Neuron (in vitro differentiated cells): ENCODE data around the gene TRIM2.

Experiments
- H2AFZ ChIP-seq: one replicate; pipeline ENCODE4 v1.6.1; 2013; ENCODE audit warnings: low read depth, mild to moderate bottlenecking, inconsistent platforms, low read length, moderate library complexity
- H3K27me3 ChIP-seq: one replicate; pipeline ENCODE4 v1.6.1; 2013; ENCODE audit warnings: low read length; ENCODE audit not compliant: insufficient read depth
- H3K36me3 ChIP-seq: one replicate; pipeline ENCODE4 v1.6.1; 2013; ENCODE audit warnings: low read length; ENCODE audit not compliant: insufficient read depth
- H3K4me1 ChIP-seq: one replicate; pipeline ENCODE4 v1.6.1; 2013; ENCODE audit warnings: low read length; ENCODE audit not compliant: insufficient read depth
- H3K4me3 ChIP-seq: 2 replicates; pipeline ENCODE4 v1.5.1; 2013; ENCODE audit warnings: mild to moderate bottlenecking, low read length, moderate library complexity
- H3K9me3 ChIP-seq: one replicate; pipeline ENCODE4 v1.6.1; 2013; ENCODE audit warnings: low read length

The TRIM2 gene

DNA sequence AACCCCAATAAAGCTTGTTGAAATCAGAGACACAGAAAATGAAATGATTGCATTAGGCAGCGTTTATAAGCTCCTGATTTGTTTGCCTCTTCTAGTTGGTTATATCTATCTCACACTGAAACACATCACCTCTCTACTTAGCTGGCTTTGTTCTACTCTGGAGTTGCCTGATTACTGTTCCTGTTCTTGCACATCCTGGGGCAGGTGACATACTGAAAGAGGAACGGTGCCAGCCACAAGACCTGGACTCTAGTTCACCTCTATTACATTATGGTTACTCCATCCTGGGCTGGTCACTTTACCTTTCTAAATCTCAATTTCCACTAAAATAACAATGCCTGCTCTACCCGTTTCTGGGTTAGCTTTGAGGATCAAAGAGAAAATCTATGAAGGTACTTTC, 47.9 kb downstream of the TRIM2 start:
- Histone ChIP-seq H3K4me3 (no peak overlapping the region), H3K4me1 (peaks cover 54% of the 10 kb centered on the region), H2AFZ (no peak overlapping the region), H3K36me3 (peaks cover 16% of the 10 kb centered on the region), H3K9me3 (no peaks in the 10 kb centered on the region), H3K27me3 (no peaks in the 10 kb centered on the region)

DNA sequence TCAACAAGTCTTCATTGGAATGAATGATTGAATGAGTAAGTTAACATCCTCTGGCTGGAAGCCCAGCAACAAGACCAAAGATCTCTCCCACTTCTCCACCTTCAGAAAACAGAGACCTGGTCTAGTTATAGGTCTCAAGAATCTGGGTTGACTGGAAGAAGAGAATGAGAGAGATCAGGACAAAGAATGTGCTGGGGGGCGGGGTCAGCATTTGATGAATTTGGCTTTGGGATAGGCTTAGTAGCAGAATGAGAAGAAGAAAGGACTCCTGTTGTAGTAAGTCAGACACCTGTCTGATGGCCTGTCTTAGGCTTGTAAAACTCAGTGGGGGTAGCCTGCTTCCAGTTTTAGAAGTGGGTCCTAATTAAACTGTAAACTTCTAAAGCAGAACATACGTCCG, 51.0 kb downstream of the TRIM2 start:
- H2AFZ ChIP-seq = no peak overlapping the region
- H3K27me3 ChIP-seq = no peaks in the 10 kb centered on the region
- peaks cover 15% of the 10 kb centered on the region for H3K36me3 ChIP-seq
- no peaks in the 10 kb centered on the region for H3K9me3 ChIP-seq
- H3K4me1 ChIP-seq = peaks cover 54% of the 10 kb centered on the region
- H3K4me3 ChIP-seq = no peak overlapping the region

DNA sequence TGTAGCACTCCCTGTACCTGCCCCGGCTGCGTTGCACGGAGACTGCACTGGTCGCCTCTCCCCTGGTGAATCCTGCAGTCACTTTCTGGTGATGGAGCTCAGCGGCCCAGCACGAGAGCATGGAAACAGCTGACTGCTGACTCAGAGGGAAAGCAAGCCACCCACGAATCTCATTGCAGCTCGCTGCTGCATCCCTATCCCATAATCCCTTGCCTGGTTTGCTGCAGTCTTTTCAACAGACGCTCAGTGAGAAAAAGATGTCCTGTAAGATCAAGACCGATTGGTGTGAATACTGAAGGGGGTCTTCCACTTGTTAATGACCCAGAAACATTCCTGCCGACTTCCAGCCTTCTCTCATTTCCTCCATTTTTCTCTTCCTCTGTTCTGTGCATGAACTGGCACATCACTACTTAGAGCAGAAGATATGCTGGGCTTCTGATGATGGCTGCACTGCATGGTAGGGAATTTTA, 52.9 kb downstream of the TRIM2 start:
- peak overlapping the region; percentile 57 for H3K4me3 ChIP-seq
- H3K4me1 ChIP-seq = peaks cover 53% of the 10 kb centered on the region
- H3K36me3 ChIP-seq = peaks cover 17% of the 10 kb centered on the region
- no peak overlapping the region for H2AFZ ChIP-seq
- no peaks in the 10 kb centered on the region for H3K9me3 ChIP-seq
- no peaks in the 10 kb centered on the region for H3K27me3 ChIP-seq

DNA sequence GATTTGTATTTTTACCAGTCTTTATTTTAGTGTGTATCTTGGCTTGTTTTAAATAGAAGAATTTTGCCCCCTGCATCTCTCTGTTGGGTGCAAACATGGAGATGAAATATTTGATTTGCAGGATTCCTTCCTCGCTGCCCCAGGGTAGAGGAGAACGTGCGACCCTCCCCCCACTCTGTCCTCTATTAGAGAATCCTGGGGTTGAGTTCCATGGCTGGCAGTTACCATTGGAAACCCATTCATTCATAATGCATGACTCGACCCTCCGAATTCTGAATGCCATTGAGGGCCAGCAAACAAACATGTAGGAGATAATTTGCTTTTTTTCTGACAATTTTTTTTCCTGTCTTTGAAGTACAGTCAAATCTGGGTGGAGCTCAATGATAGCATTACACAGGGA, 53.7 kb downstream of the TRIM2 start:
- peaks cover 14% of the 10 kb centered on the region for H3K36me3 ChIP-seq
- H3K27me3 ChIP-seq = no peaks in the 10 kb centered on the region
- peak overlapping the region; percentile 57 for H3K4me3 ChIP-seq
- H3K4me1 ChIP-seq = peaks cover 53% of the 10 kb centered on the region
- H2AFZ ChIP-seq = no peak overlapping the region
- peaks cover 2% of the 10 kb centered on the region for H3K9me3 ChIP-seq

DNA sequence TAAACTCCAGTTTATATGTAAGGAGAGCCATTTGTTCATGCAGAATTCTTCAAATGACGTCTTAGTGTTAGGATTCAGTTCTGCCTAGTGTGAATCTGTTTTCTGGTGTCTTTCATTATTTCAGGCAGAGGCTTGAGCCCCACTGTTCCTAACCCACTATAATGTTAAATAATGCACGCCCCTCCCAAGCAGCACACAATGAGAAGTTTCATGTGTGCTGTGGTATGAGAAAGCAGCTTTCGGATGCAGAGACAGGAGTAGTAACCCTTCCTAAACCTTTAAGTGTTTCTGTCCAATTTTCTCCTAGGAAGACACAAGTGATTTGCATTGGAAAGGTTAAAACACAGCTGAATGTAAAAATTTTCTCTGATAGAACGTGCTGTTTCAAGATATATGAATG, 54.5 kb downstream of the TRIM2 start:
- H3K4me3 ChIP-seq = peak overlapping the region; percentile 57
- H3K4me1 ChIP-seq = peaks cover 53% of the 10 kb centered on the region
- peaks cover 4% of the 10 kb centered on the region for H3K9me3 ChIP-seq
- no peaks in the 10 kb centered on the region for H3K27me3 ChIP-seq
- peaks cover 11% of the 10 kb centered on the region for H3K36me3 ChIP-seq
- H2AFZ ChIP-seq = no peak overlapping the region

DNA sequence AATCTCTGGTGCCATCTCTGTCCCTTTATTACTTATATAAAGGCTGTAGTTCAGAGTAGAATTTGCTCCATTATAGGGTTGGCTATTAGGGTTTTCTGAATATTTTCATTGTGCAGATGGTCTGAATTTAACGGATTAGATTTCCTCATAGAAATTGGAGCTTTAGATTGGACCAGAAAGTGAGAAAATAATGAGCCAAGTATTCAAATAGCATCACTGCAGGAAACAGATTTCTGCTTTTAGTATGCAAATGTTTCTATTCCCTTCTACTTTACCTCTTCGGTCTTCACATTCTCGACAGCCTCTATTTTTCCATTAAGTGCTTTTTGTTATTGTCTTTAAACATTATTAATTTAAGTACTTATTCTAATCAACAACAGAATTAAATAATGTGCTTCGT, 55.4 kb downstream of the TRIM2 start:
- H3K4me1 ChIP-seq = peaks cover 52% of the 10 kb centered on the region
- peak overlapping the region; percentile 57 for H3K4me3 ChIP-seq
- H3K36me3 ChIP-seq = peaks cover 10% of the 10 kb centered on the region
- H3K27me3 ChIP-seq = no peaks in the 10 kb centered on the region
- no peak overlapping the region for H2AFZ ChIP-seq
- peaks cover 5% of the 10 kb centered on the region for H3K9me3 ChIP-seq

DNA sequence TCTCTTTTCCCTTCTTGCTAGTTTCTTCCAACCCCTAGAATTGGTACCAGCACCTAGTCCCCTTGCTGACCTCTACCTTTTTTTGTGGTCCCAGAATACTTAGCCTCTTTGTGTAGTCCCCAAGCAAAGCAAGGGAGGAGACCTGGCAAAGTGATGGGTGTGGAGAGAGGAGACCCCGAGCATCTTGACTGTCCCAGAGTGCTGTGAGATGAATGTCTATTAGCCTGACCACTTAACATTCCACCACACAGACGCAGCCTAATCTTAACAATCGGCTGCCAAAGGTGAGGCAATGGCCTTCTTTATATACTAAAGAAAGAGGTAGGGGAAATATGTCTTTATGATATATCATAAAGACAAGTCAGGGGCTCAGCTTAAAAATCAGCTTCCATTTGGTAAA, 55.9 kb downstream of the TRIM2 start:
- H2AFZ ChIP-seq = no peak overlapping the region
- no peaks in the 10 kb centered on the region for H3K27me3 ChIP-seq
- H3K4me3 ChIP-seq = peak overlapping the region; percentile 57
- peaks cover 5% of the 10 kb centered on the region for H3K9me3 ChIP-seq
- peaks cover 48% of the 10 kb centered on the region for H3K4me1 ChIP-seq
- H3K36me3 ChIP-seq = peaks cover 5% of the 10 kb centered on the region

DNA sequence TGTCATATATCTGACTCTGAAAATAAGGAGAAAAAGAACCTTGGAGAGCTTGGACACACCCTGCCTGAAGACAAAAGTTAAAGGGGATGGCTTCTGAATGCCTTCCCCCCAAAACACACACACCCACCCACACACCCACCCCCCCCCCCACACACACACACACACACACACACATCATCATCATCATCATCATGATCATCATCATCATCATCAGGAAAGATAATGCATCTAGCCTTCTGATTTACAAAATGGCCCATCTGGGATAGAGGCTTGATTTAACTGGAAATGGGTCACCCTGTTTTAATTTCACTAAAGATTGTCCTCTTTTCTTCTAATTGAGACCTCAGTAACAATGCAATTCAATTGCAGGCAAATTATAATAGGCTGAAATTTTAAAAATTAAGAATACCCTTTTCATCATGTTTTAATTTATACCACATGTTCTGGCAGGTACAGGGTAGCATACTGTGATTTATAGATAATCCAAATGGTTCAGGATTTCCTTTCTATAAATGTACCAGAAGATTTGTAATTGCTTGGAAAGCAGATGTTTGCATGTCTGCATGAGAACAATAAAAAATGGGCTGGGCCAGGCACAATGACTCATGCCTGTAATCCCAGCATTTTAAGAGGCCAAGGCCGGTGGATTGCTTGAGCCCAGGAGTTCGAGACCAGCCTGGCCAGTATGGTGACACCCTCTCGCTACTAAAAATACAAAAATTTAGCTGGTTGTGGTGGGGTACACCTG, 56.5 kb downstream of the TRIM2 start:
- no peak overlapping the region for H3K4me3 ChIP-seq
- no peaks in the 10 kb centered on the region for H3K27me3 ChIP-seq
- peaks cover 5% of the 10 kb centered on the region for H3K9me3 ChIP-seq
- peaks cover 42% of the 10 kb centered on the region for H3K4me1 ChIP-seq
- peaks cover 4% of the 10 kb centered on the region for H3K36me3 ChIP-seq
- no peak overlapping the region for H2AFZ ChIP-seq

DNA sequence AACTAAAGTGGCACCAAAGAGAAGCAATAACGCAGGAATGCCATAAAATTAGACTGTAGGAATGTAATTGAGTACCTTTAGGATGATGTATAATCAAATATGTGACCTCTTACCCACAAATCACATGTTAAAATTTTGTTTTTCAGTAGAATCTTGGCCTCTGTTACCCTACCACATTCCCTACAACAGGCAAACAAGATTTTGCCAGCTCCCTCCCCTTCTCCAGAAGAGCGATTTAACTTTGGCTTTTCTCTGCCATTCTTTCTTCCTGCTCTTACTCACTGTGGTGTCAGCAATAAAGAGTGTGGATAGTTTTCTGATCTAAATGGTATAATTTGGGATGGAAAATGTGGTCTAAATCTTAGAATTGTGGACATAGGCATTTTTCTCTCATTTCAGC, 57.2 kb downstream of the TRIM2 start:
- Histone ChIP-seq H3K4me3 (no peak overlapping the region), H3K27me3 (no peaks in the 10 kb centered on the region), H3K9me3 (peaks cover 5% of the 10 kb centered on the region), H3K4me1 (peaks cover 34% of the 10 kb centered on the region), H3K36me3 (peaks cover 4% of the 10 kb centered on the region), H2AFZ (no peak overlapping the region)

DNA sequence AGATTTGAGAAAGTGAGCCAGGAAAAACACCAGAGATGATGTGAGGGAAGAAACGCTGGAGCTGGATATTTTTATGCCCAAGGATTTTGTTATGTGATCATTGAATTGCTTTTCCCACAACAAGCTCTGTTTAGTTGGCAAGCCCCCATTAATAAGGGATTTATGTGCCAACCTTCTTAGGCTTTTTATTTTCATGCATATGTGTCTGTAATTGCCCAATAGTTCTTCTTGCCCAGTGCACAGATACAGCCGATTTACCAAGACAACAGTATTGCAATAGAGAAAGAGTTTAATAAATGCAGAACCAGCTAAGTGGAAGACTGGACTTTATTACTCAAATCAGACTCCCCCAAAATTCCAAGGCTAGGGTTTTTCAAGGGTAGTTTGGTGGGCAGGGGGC, 57.7 kb downstream of the TRIM2 start:
- H3K9me3 ChIP-seq = peaks cover 5% of the 10 kb centered on the region
- peaks cover 5% of the 10 kb centered on the region for H3K36me3 ChIP-seq
- H3K4me1 ChIP-seq = peaks cover 30% of the 10 kb centered on the region
- no peaks in the 10 kb centered on the region for H3K27me3 ChIP-seq
- no peak overlapping the region for H2AFZ ChIP-seq
- H3K4me3 ChIP-seq = no peak overlapping the region

DNA sequence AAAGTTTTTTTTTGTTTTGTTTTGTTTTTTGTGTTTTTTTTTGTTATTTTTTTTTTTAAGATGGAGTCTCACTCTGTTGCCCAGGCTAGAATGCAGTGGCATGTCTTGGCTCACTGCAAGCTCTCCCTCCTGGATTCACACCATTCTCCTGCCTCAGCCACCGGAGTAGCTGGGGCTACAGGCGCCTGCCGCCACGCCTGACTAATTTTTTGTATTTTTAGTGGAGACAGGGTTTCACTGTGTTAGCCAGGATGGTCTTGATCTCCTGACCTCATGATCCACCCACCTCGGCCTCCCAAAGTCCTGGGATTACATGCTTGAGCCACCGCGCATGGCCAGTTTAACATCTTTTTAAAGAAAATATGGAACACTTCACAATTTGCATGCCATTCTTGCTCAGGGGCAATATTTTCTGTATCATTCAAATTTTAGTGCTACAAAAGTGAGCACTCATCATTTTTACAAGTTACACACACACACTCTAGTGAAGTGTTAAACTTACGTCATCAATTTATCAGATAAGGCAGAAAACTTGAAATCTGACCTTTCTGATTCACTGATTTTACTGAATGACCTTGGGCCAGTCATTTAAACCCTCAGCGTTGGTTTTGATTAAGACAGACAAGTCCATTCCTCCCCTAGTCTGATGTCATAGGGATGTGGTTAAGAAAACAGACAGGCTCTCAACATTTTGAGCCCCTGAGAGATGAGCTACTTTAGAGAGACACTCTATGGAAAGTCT, 61.2 kb downstream of the TRIM2 start:
- Histone ChIP-seq H3K4me1 (peaks cover 30% of the 10 kb centered on the region), H3K27me3 (no peaks in the 10 kb centered on the region), H3K4me3 (no peak overlapping the region), H3K9me3 (peaks cover 5% of the 10 kb centered on the region), H3K36me3 (peaks cover 11% of the 10 kb centered on the region), H2AFZ (no peak overlapping the region)

DNA sequence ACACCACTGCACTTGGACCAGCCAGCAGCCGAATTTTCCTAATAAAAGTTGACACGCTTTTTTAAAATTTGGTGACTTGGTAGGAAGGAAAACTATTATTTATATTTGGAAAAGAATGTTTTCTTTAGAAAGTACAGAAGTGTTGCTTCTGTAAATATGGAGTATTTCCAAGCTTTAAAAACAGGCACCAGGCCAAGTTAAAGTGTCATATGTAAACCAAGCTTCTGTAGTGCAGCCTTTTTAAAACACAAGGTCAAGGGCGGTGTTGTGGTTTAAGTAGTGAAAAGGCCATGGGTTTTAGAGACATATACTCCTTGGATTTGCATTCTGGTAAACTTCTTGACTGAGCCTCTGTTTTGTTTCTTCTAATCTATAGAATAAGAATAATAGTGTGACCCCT, 62.7 kb downstream of the TRIM2 start:
- no peak overlapping the region for H2AFZ ChIP-seq
- H3K4me3 ChIP-seq = no peak overlapping the region
- no peaks in the 10 kb centered on the region for H3K27me3 ChIP-seq
- peaks cover 5% of the 10 kb centered on the region for H3K9me3 ChIP-seq
- H3K4me1 ChIP-seq = peaks cover 23% of the 10 kb centered on the region
- H3K36me3 ChIP-seq = peaks cover 23% of the 10 kb centered on the region

DNA sequence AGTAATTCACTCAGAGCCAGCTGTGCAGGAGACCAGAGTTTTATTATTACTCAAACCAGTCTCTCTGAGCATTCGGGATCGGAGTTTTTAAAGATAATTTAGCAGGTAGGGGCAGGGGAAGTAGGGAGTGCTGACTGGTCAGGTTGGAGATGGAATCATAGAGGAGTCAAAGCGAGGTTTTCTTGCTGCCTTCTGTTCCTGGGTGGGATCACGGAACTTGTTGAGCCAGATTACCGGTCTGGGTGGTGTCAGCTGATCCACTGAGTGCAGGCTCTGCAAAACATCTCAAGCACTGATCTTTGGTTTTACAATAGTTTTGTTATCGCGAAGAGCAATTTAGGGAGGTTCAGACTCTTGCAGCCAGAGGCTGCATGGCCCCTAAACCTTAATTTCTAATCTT, 63.6 kb downstream of the TRIM2 start:
- H3K4me1 ChIP-seq = peaks cover 23% of the 10 kb centered on the region
- no peaks in the 10 kb centered on the region for H3K27me3 ChIP-seq
- peaks cover 6% of the 10 kb centered on the region for H3K9me3 ChIP-seq
- H3K4me3 ChIP-seq = no peak overlapping the region
- peaks cover 27% of the 10 kb centered on the region for H3K36me3 ChIP-seq
- H2AFZ ChIP-seq = no peak overlapping the region
